Measurements from ENCODE around the gene KIF26A. TPM values are rescaled to one million over a fixed set of nuclear protein-coding genes. Genes with fewer than 3 reads are reported as not detected.

The KIF26A gene
- total RNA-seq, result under 1 TPM; 0.29 to 0.38 TPM

GRCh38 chr14:104138098-104138717, at the start of gene KIF26A:
Gene KIF26A, plus strand, starts transcription at chr14:104138587. Its CDS starts 136 bp downstream, at chr14:104138723.
- H3K27me3 Mint-ChIP-seq, result peaks cover 35% of the 10 kb centered on the region

GRCh38 chr14:104090071-104090748, 48.2 kb upstream of the KIF26A start:
- no peak overlapping the region for H3K4me3 Mint-ChIP-seq
- H3K9me3 Mint-ChIP-seq, result no peaks in the 10 kb centered on the region
- ChIA-PET POLR2A (no interaction called here), CTCF (no interaction called here)
- H3K4me1 Mint-ChIP-seq (ENCODE audit: low read depth), result peaks cover 5% of the 10 kb centered on the region
- intact Hi-C loops (cut with micrococcal nuclease), result loop anchor here (5.0 kb wide), 1 partner anchor 47 kb away; the partner anchor contains the start of gene KIF26A
- H3K36me3 Mint-ChIP-seq, result no peaks in the 10 kb centered on the region
- H3K27ac Mint-ChIP-seq, result no peak overlapping the region
- DNase-seq, result no peak
- H3K27me3 Mint-ChIP-seq, result peaks cover 4% of the 10 kb centered on the region

More at GRCh38 chr14:104138098-104138717, at the start of gene KIF26A:
- Mint-ChIP-seq H3K4me1 (ENCODE audit: low read depth) (peaks cover 8% of the 10 kb centered on the region), H3K27ac (no peak within 1 kb of the TSS), H3K9me3 (no peaks in the 10 kb centered on the region), H3K4me3 (peak within 1 kb of the TSS; percentile 35), H3K36me3 (no peaks in the 10 kb centered on the region)
- ChIA-PET POLR2A (no interaction called here), CTCF (interaction anchor here (0.8 to 1.1 kb wide), 6 partner anchors 44 to 502 kb away, joined by 3 to 7 read pairs (median 5); no protein-coding TSS in a partner anchor)
- DNase-seq, result no peak
- intact Hi-C loops (cut with micrococcal nuclease), result loop anchor here (5.0 kb wide), 2 partner anchors 46 to 504 kb away; no protein-coding TSS in a partner anchor

GRCh38 chr14:104091061-104091926, 47.1 kb upstream of the KIF26A start:
- no peaks in the 10 kb centered on the region for H3K36me3 Mint-ChIP-seq
- no peak overlapping the region for H3K27ac Mint-ChIP-seq
- H3K9me3 Mint-ChIP-seq, result no peaks in the 10 kb centered on the region
- peaks cover 5% of the 10 kb centered on the region for H3K4me1 Mint-ChIP-seq (ENCODE audit: low read depth)
- intact Hi-C loops (cut with micrococcal nuclease), result loop anchor here (5.0 kb wide), 1 partner anchor 46 kb away; the partner anchor contains the start of gene KIF26A
- ChIA-PET POLR2A (no interaction called here), CTCF (interaction anchor here (3.5 kb wide), 1 partner anchor 13 kb away, joined by 26 read pairs; no protein-coding TSS in a partner anchor)
- H3K27me3 Mint-ChIP-seq, result peaks cover 5% of the 10 kb centered on the region
- no peak for DNase-seq
- H3K4me3 Mint-ChIP-seq, result no peak overlapping the region

- no peak for DNase-seq
- intact Hi-C loops (cut with micrococcal nuclease), result loop anchor here (5.0 kb wide), 1 partner anchor 45 kb away; the partner anchor contains the start of gene KIF26A
- Mint-ChIP-seq H3K27ac (no peak overlapping the region), H3K27me3 (peaks cover 4% of the 10 kb centered on the region), H3K36me3 (no peaks in the 10 kb centered on the region), H3K4me3 (no peak overlapping the region), H3K4me1 (ENCODE audit: low read depth) (peaks cover 5% of the 10 kb centered on the region), H3K9me3 (no peaks in the 10 kb centered on the region)
- ChIA-PET POLR2A (no interaction called here), CTCF (interaction anchor here (3.5 kb wide), 1 partner anchor 14 kb away, joined by 26 read pairs; no protein-coding TSS in a partner anchor)
Measured at GRCh38 chr14:104091927-104092771, 46.2 kb upstream of the KIF26A start.

DNA sequence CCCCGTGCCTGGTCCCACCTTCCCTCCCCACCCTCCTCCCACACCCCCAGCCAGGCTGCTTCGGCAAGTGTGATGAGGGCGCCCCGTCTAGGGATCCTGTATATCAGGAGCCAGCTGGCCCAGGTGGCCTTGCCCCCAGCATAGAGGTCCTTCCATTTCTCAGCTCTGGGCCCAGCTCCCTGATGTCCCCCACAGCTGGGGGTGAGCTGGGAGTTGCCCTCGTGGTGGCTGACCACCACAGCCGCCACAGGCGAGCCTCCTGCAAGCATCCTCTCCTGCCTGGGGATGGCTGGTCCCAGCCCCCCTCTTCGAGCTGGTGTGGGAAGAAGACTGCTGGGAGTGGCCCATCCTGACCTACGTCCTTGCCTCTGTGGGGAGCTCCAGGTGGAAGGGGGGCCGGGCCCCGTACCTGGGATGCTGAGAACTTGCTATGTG, 45.4 kb upstream of the KIF26A start:
- H3K27me3 Mint-ChIP-seq, result peaks cover 3% of the 10 kb centered on the region
- no peak overlapping the region for H3K4me3 Mint-ChIP-seq
- H3K4me1 Mint-ChIP-seq (ENCODE audit: low read depth), result peaks cover 5% of the 10 kb centered on the region
- intact Hi-C loops (cut with micrococcal nuclease), result loop anchor here (5.0 kb wide), 1 partner anchor 44 kb away; the partner anchor contains the start of gene KIF26A
- no peaks in the 10 kb centered on the region for H3K36me3 Mint-ChIP-seq
- CTCF ChIA-PET, result interaction anchor here (1.5 to 3.5 kb wide), 3 partner anchors 8 to 471 kb away, joined by 4 to 26 read pairs (median 5); no protein-coding TSS in a partner anchor
- POLR2A ChIA-PET, result no interaction called here
- H3K27ac Mint-ChIP-seq, result no peak overlapping the region
- no peaks in the 10 kb centered on the region for H3K9me3 Mint-ChIP-seq
- no peak for DNase-seq

DNA sequence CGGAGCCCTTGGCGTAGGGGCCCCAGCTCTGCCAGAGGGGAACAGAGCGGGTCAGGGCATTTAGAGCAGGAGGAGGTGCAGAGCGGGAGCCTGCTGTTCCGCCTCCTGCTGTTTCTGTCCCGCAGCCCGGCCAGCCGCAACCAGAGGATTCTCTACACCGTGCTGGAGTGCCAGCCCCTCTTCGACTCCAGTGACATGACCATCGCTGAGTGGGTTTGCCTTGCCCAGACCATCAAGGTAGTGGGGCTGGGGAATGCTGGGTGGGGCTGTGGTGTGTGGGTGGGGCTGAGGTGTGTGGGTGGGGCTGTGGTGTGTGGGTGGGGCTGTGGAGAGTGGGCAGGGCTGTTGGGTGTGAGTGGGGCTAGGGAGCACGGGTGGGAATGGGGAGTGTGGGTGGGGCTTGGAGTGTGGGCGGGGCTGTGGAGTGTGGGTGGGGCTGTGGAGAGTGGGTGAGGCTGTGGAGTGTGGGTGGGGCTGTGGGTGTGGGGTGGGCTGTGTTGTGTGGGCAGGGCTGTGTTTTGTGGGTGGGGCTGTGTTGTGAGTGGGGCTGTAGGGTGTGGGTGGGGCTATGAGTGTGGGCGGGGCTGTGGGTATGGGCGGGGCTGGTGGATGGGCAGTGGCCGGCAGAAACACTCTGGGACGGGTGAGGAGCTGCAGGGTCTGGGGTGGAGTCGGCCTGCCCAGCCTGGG, 44.9 kb upstream of the KIF26A start:
- Mint-ChIP-seq H3K27me3 (peaks cover 3% of the 10 kb centered on the region), H3K9me3 (no peaks in the 10 kb centered on the region), H3K27ac (no peak overlapping the region), H3K4me1 (ENCODE audit: low read depth) (peaks cover 5% of the 10 kb centered on the region), H3K36me3 (no peaks in the 10 kb centered on the region), H3K4me3 (no peak overlapping the region)
- no peak for DNase-seq
- ChIA-PET POLR2A (no interaction called here), CTCF (interaction anchor here (0.7 to 3.5 kb wide), 8 partner anchors 9 to 471 kb away, joined by 3 to 26 read pairs (median 4); no protein-coding TSS in a partner anchor)
- intact Hi-C loops (cut with micrococcal nuclease), result loop anchor here (5.0 kb wide), 1 partner anchor 44 kb away; the partner anchor contains the start of gene KIF26A

- H3K4me1 Mint-ChIP-seq (ENCODE audit: low read depth), result peaks cover 5% of the 10 kb centered on the region
- no peak overlapping the region for H3K27ac Mint-ChIP-seq
- CTCF ChIA-PET, result interaction anchor here (0.7 to 3.5 kb wide), 8 partner anchors 9 to 470 kb away, joined by 3 to 26 read pairs (median 4); no protein-coding TSS in a partner anchor
- intact Hi-C loops (cut with micrococcal nuclease), result loop anchor here (5.0 kb wide), 1 partner anchor 43 kb away; the partner anchor contains the start of gene KIF26A
- DNase-seq, result no peak
- POLR2A ChIA-PET, result no interaction called here
- H3K9me3 Mint-ChIP-seq, result no peaks in the 10 kb centered on the region
- no peaks in the 10 kb centered on the region for H3K36me3 Mint-ChIP-seq
- no peak overlapping the region for H3K4me3 Mint-ChIP-seq
- peaks cover 3% of the 10 kb centered on the region for H3K27me3 Mint-ChIP-seq
Measured at GRCh38 chr14:104094056-104094708, 44.2 kb upstream of the KIF26A start.

DNA sequence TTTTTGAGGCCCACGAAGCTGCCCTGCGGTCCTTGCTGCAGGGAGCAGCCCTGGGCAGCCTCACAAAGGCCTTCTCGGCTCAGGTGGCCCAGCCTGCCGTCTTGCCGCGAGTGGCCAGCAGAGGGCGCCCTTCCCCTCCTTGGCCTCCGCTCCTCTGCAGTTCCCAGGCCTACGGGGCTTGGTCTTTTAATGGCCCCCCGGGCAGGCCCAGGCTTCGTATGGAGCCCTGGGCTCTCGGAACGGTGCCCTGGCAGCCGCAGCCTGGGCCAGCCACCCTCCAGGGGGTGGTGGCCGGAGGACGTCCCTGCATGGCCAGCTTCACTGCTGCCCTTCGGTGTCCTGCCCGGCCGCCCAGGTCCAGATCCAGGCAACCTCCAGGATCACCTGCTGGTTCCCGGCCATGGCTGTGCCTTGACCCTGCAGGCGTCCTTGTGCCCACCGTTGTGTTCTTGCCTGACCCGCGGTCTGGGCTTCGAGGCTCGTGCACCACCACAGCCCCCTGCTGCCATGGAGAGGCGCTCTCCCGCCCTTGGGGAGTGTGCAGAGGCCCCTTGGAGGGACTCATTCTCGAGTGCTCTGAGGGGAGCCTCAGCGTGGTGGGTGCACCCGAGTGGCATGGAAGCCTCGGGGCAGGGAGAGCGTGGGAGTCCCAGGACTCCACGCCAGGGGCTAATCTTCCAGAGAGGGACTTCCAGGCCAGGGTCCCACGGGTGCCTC, 43.5 kb upstream of the KIF26A start:
- POLR2A ChIA-PET, result no interaction called here
- Mint-ChIP-seq H3K36me3 (no peaks in the 10 kb centered on the region), H3K4me1 (ENCODE audit: low read depth) (peaks cover 5% of the 10 kb centered on the region), H3K9me3 (no peaks in the 10 kb centered on the region), H3K27ac (no peak overlapping the region), H3K4me3 (no peak overlapping the region), H3K27me3 (peaks cover 3% of the 10 kb centered on the region)
- intact Hi-C loops (cut with micrococcal nuclease), result loop anchor here (5.0 kb wide), 1 partner anchor 42 kb away; the partner anchor contains the start of gene KIF26A
- peak; percentile 82 for DNase-seq
- CTCF ChIA-PET, result interaction anchor here (0.6 to 3.5 kb wide), 9 partner anchors 10 to 470 kb away, joined by 3 to 26 read pairs (median 4); no protein-coding TSS in a partner anchor

DNA sequence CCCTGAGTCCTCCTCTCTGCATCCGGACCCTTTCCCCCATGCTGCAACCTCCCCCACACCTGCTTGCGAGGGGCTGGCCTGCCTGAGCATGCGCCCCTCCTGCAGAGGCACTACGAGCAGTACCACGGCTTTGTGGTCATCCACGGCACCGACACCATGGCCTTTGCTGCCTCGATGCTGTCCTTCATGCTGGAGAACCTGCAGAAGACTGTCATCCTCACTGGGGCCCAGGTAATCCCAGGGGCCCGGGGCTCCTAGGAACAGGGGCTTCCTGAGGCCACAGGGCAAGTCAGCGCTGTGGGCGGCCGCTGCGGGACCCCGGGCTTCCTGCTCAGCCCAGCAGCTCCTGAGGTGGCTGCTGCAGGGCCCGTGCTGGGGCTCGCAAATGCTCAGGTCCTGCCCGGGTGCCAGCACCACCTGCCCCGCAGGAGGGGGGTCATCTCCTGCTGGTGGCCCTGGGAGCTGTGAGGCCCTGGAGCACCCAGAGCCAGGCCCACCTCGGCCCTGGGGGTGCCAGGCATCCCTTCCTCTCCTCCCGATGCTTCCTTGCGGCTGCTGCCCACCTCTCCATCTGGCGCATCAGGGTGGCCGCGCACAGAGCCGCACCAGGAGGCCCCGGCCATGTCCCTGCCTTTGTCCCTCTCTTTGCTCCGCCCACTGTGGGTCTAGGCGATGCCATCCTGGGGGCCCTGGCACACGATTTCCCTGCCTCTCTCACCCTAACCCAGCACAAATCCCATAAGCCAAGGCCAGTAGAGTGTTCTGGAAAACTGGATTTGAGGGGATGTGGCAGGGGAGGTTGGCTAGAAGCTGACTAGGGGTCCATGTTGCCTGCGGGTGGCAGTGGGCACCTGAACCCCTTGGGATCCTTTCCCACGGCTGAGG, 42.7 kb upstream of the KIF26A start:
- H3K4me3 Mint-ChIP-seq, result peak overlapping the region; percentile 28
- no peak overlapping the region for H3K27ac Mint-ChIP-seq
- intact Hi-C loops (cut with micrococcal nuclease), result no loop called here
- no peak for DNase-seq
- ChIA-PET POLR2A (no interaction called here), CTCF (interaction anchor here (0.6 to 2.4 kb wide), 4 partner anchors 8 to 468 kb away, joined by 3 to 13 read pairs (median 8); no protein-coding TSS in a partner anchor)
- peaks cover 3% of the 10 kb centered on the region for H3K27me3 Mint-ChIP-seq
- peaks cover 5% of the 10 kb centered on the region for H3K4me1 Mint-ChIP-seq (ENCODE audit: low read depth)
- no peaks in the 10 kb centered on the region for H3K36me3 Mint-ChIP-seq
- no peaks in the 10 kb centered on the region for H3K9me3 Mint-ChIP-seq
